SK-N-SH (cell line): ENCODE measurements around the gene VASN.

Source experiments
- CHD2 ChIP-seq: fragments of 150-350 bp; IDR thresholded peaks from 2 replicates; pipeline ENCODE4 v1.6.1; 2018; ENCODE audit warnings: low read length; ENCODE audit not compliant: partially characterized antibody
- EP300 ChIP-seq, 2 experiments: IDR thresholded peaks; 2 replicates each; pipeline versions ENCODE4 v1.4.0 to v1.6.1; 2012; ENCODE audit warnings: borderline replicate concordance in 1 of 2, low read depth in 1 of 2, low read length in 1 of 2
- EZH2phosphoT487 ChIP-seq: fragments of 200-600 bp; sonication (generic); IDR thresholded peaks from 2 replicates; pipeline ENCODE4 v1.6.1; 2017; ENCODE audit warnings: low read depth, mixed run types, mild to moderate bottlenecking, antibody characterized with exemption, moderate library complexity, borderline replicate concordance
- GABPA ChIP-seq: IDR thresholded peaks from 2 replicates; pipeline ENCODE4 v1.4.0; 2012; ENCODE audit warnings: low read depth, mild to moderate bottlenecking
- NRF1 ChIP-seq: IDR thresholded peaks from 2 replicates; pipeline ENCODE4 v1.6.1; 2012; ENCODE audit warnings: low read depth, mild to moderate bottlenecking, low read length
- POLR2AphosphoS5 ChIP-seq: IDR thresholded peaks from 2 replicates; pipeline ENCODE4 v1.6.1; 2012; ENCODE audit warnings: low read depth, low read length
- REST ChIP-seq: IDR thresholded peaks from 2 replicates; pipeline ENCODE4 v1.6.1; 2012; ENCODE audit warnings: mild to moderate bottlenecking, low read depth, low read length, moderate library complexity
- RXRA ChIP-seq: IDR thresholded peaks from 2 replicates; pipeline ENCODE4 v1.4.0; 2012; ENCODE audit warnings: low read depth, mild to moderate bottlenecking, borderline replicate concordance
- SMC3 ChIP-seq: IDR thresholded peaks from 2 replicates; pipeline ENCODE4 v1.6.1; 2012; ENCODE audit warnings: low read depth, low read length, improper control_type of control experiment
- TAF1 ChIP-seq: IDR thresholded peaks from 2 replicates; pipeline ENCODE4 v1.6.1; 2012; ENCODE audit warnings: low read depth, mild to moderate bottlenecking, low read length, moderate library complexity, borderline replicate concordance
- USF2 ChIP-seq: fragments of 150-350 bp; IDR thresholded peaks from 2 replicates; pipeline ENCODE4 v1.6.1; 2017; ENCODE audit warnings: antibody characterized with exemption, low read length, low read depth, borderline replicate concordance
- TF ChIP-seq, protein P1 (sequence below): fragments of 200-600 bp; sonication (generic); IDR thresholded peaks from 2 replicates; pipeline ENCODE4 v1.6.1; 2017; ENCODE audit warnings: antibody characterized with exemption, mild to moderate bottlenecking, moderate library complexity
- TF ChIP-seq, protein P2 (sequence below): IDR thresholded peaks from 2 replicates; pipeline ENCODE4 v1.4.0; 2012; ENCODE audit warnings: low read depth, borderline replicate concordance
- TF ChIP-seq, protein P3 (sequence below): IDR thresholded peaks from 2 replicates; pipeline ENCODE4 v1.4.0; 2012; ENCODE audit warnings: low read depth, borderline replicate concordance

DNA sequence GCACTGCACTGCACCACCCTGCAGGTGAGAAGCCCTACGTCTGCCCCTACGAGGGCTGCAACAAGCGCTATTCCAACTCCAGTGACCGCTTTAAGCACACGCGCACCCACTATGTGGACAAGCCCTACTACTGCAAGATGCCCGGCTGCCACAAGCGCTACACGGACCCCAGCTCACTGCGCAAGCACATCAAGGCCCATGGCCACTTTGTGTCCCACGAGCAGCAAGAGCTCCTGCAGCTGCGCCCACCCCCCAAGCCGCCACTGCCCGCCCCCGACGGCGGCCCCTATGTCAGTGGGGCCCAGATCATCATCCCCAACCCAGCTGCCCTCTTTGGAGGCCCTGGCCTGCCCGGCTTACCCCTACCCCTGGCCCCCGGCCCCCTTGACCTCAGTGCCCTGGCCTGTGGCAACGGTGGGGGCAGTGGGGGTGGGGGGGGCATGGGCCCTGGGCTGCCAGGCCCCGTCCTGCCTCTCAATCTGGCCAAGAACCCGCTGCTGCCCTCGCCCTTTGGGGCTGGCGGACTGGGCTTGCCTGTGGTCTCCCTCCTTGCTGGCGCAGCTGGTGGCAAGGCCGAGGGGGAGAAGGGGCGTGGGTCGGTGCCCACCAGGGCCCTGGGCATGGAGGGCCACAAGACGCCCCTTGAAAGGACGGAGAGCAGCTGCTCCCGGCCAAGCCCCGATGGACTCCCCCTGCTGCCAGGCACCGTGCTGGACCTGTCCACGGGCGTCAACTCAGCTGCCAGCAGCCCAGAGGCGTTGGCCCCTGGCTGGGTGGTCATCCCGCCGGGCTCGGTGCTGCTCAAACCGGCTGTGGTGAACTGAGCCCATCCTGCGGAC lies 34.7 kb upstream of the VASN start:
- TF ChIP-seq, protein P1, sequence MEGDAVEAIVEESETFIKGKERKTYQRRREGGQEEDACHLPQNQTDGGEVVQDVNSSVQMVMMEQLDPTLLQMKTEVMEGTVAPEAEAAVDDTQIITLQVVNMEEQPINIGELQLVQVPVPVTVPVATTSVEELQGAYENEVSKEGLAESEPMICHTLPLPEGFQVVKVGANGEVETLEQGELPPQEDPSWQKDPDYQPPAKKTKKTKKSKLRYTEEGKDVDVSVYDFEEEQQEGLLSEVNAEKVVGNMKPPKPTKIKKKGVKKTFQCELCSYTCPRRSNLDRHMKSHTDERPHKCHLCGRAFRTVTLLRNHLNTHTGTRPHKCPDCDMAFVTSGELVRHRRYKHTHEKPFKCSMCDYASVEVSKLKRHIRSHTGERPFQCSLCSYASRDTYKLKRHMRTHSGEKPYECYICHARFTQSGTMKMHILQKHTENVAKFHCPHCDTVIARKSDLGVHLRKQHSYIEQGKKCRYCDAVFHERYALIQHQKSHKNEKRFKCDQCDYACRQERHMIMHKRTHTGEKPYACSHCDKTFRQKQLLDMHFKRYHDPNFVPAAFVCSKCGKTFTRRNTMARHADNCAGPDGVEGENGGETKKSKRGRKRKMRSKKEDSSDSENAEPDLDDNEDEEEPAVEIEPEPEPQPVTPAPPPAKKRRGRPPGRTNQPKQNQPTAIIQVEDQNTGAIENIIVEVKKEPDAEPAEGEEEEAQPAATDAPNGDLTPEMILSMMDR = no peak
- TF ChIP-seq SMC3 (no peak), POLR2AphosphoS5 (no peak), EZH2phosphoT487 (no peak), REST (no peak), USF2 (no peak), CHD2 (no peak), TAF1 (no peak), RXRA (no peak), EP300 (IDR thresholded peaks at IDR 0.05; ENCODE audit: borderline replicate concordance in 1 of 2, low read depth in 1 of 2, low read length in 1 of 2) (no peak), GABPA (no peak), NRF1 (no peak)
- TF ChIP-seq, protein P2, sequence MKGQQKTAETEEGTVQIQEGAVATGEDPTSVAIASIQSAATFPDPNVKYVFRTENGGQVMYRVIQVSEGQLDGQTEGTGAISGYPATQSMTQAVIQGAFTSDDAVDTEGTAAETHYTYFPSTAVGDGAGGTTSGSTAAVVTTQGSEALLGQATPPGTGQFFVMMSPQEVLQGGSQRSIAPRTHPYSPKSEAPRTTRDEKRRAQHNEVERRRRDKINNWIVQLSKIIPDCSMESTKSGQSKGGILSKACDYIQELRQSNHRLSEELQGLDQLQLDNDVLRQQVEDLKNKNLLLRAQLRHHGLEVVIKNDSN = no peak
- TF ChIP-seq, protein P3, sequence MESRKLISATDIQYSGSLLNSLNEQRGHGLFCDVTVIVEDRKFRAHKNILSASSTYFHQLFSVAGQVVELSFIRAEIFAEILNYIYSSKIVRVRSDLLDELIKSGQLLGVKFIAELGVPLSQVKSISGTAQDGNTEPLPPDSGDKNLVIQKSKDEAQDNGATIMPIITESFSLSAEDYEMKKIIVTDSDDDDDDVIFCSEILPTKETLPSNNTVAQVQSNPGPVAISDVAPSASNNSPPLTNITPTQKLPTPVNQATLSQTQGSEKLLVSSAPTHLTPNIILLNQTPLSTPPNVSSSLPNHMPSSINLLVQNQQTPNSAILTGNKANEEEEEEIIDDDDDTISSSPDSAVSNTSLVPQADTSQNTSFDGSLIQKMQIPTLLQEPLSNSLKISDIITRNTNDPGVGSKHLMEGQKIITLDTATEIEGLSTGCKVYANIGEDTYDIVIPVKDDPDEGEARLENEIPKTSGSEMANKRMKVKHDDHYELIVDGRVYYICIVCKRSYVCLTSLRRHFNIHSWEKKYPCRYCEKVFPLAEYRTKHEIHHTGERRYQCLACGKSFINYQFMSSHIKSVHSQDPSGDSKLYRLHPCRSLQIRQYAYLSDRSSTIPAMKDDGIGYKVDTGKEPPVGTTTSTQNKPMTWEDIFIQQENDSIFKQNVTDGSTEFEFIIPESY = no peak
